ENCODE results near the gene PLEK2.

DNA sequence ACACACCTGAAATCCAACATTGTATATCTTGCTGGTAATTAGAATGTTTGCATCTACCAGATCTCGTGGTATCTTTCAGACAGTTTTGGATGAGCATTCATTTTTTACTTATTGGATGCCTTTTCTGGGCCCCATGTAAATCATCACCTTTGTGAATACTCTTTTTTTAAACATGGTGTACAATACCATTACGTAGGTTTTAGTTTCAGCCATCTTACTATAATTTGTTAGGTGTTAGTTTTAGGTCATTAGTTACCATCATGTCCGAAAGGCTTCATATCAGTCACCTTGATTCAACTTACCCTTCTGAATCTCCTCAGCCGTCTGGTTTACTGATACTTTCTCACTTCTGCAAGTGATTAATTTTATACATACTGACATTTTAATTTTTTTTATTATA is 46.5 kb downstream of the PLEK2 start:
- TF ChIP-seq POLR2A (IDR thresholded peaks at IDR 0.05) (no peak), CTCF (IDR thresholded peaks at IDR 0.05 in 8 of 11, conservative IDR thresholded peaks at IDR 0.05 in 3 of 11) (no peak)

Measured in spleen (tissue), 7 donors.